ENCODE results near the gene CDYL. TPM values are rescaled to one million over a fixed set of nuclear protein-coding genes. Genes with fewer than 3 reads are reported as not detected.

CDYL gene
- total RNA-seq, 2 experiments from 2014 or later: 40.8 to 43.4 TPM

DNA sequence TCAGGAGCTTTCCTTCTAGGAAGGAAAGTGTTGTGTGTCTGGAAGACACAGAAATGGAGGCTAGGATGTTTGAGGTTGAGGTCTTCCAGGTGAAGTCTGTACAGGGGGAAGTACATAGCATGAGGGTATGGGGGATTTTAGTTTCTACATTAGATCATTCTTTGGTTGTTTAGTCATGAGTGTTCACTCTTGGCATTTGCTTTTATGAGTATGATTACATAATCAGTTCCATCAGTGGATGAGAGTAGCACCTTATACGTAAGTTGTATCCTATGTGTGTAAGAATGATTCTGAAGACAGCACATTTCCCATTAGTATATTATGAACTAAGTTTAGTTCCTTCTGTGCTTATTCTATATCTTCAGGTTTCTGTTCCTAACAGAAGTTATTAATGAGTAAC, 1.9 kb downstream of the CDYL start:
- CTCF ChIA-PET: interaction anchor here (1.1 to 1.4 kb wide), 4 partner anchors 9 to 252 kb away, joined by 3 to 5 read pairs (median 4); no protein-coding TSS in a partner anchor
- peaks cover 2% of the 10 kb centered on the region for H3K9me3 Mint-ChIP-seq (ENCODE audit: low read depth)

DNA sequence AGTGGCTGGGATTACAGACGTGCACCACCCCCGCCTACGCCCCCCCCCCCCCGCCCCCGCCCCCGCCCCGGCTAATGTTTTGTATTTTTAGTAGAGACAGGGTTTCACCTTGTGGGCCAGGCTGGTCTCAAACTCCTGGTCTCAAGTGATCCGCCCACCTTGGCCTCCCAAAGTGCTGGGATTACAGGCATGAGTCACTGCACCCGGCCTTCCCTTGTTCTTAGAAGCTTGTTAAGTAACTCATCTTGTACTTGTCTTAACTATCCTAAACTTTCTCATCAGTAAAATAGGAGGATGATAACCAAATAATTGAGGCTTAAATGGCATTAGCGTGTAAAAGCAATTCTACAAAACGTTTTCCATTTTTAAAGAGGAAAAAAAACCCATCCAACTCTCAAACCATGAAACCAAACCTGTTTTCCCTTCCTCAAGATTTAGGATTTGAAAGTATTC, 4.2 kb downstream of the CDYL start:
- ATAC-seq: no peak
- peaks cover 42% of the 10 kb centered on the region for H3K4me1 Mint-ChIP-seq
- peaks cover 6% of the 10 kb centered on the region for H3K9me3 Mint-ChIP-seq (ENCODE audit: low read depth)
- H3K4me3 Mint-ChIP-seq: no peak overlapping the region
- H3K36me3 Mint-ChIP-seq: peaks cover 29% of the 10 kb centered on the region
- no peaks in the 10 kb centered on the region for H3K27me3 Mint-ChIP-seq
- CTCF ChIA-PET: interaction anchor here (1.7 kb wide), 1 partner anchor 10 kb away, joined by 4 read pairs; no protein-coding TSS in a partner anchor
- H3K27ac Mint-ChIP-seq: no peak overlapping the region
- no peak for DNase-seq

More for the DNA sequence above, 1.9 kb downstream of the CDYL start:
- H3K36me3 Mint-ChIP-seq: peaks cover 19% of the 10 kb centered on the region
- H3K4me1 Mint-ChIP-seq: peaks cover 49% of the 10 kb centered on the region
- ATAC-seq (no peak), DNase-seq (no peak)
- no peak overlapping the region for H3K27ac Mint-ChIP-seq
- peaks cover 19% of the 10 kb centered on the region for H3K27me3 Mint-ChIP-seq
- peak overlapping the region; percentile 82 for H3K4me3 Mint-ChIP-seq

DNA sequence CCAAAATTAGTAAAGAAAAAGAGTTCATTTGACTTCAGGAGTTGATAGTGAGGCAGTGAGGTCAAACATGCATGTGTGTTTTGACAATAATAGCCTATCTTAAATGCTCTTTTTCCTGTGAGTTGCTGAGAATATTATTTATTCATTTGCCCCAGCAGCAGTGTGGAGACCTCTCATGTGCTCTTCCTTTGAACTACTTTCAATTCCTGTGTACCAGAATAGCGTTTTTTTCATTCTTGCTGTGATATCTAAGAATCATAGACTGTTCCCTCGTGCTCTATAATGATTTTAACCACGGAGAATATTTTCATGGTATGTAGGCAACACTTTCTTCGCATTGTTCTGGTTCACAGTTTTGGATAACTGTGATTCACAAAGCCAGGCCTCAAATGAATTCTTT, 5.2 kb downstream of the CDYL start:
- H3K4me1 Mint-ChIP-seq: peaks cover 42% of the 10 kb centered on the region
- H3K4me3 Mint-ChIP-seq: no peak overlapping the region
- no peak overlapping the region for H3K27ac Mint-ChIP-seq
- no peaks in the 10 kb centered on the region for H3K27me3 Mint-ChIP-seq
- CTCF ChIA-PET: no interaction called here
- no peak for ATAC-seq
- H3K36me3 Mint-ChIP-seq: peaks cover 31% of the 10 kb centered on the region
- peaks cover 6% of the 10 kb centered on the region for H3K9me3 Mint-ChIP-seq (ENCODE audit: low read depth)
- no peak for DNase-seq

DNA sequence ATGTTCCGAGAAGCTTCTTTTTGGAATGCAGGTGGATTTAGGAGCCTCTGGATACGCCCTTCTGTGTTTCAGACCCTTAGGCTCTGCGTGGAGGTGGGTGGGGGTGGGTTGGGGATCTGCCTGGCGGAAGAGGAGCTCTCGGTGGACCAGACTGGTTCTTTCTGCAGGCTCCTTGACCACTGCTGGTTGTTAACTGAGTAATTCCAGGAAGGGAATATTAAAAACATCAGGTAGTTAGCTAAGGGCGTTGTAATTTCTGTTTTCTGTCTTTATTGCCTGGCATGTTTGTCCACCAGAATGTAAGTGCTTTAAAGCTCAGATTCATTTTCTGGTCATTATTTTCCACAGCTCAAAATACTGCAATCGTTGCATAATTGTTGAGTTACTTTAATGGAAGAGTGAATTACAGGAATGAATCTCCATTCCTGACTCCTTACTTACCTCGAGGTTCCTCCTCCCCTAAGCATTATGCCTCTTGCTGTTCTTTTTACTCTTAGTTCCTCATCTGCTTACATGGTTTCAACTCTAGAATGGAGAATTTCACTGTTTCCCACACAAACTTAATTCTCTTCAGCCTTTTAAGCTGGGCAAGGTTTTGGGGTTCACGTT, 5.9 kb downstream of the CDYL start:
- Mint-ChIP-seq H3K4me3 (no peak overlapping the region), H3K4me1 (peaks cover 42% of the 10 kb centered on the region), H3K36me3 (peaks cover 31% of the 10 kb centered on the region), H3K27me3 (no peaks in the 10 kb centered on the region), H3K9me3 (ENCODE audit: low read depth) (peaks cover 6% of the 10 kb centered on the region), H3K27ac (no peak overlapping the region)
- CTCF ChIA-PET: interaction anchor here (0.5 kb wide), 1 partner anchor 722 kb away, joined by 3 read pairs; no protein-coding TSS in a partner anchor
- no peak for ATAC-seq
- no peak for DNase-seq

DNA sequence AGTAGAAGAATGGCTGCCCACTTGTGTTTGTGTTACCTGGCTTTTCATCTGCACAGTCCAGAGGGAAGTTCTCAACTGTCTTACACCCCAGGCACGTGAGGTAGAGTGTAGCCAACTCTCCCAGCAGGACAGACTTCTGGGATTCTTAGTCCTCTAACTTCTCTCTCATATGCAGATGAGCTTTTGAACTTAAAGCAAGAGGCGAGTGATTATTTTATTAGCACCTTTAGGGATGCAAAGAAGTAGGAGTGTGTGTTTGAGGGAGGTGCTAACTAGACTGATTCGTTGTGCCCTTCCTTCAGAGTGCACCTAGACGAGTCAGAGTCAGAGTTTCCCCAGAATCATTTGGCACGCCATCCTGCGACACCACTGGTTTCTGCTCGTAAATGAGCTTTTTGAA, 10.8 kb downstream of the CDYL start:
- Mint-ChIP-seq H3K4me1 (peaks cover 32% of the 10 kb centered on the region), H3K36me3 (peaks cover 23% of the 10 kb centered on the region), H3K9me3 (ENCODE audit: low read depth) (peaks cover 4% of the 10 kb centered on the region), H3K27me3 (no peaks in the 10 kb centered on the region), H3K27ac (no peak overlapping the region), H3K4me3 (no peak overlapping the region)
- DNase-seq (no peak), ATAC-seq (no peak)
- CTCF ChIA-PET: interaction anchor here (0.9 kb wide), 1 partner anchor 9 kb away, joined by 5 read pairs; no protein-coding TSS in a partner anchor

DNA sequence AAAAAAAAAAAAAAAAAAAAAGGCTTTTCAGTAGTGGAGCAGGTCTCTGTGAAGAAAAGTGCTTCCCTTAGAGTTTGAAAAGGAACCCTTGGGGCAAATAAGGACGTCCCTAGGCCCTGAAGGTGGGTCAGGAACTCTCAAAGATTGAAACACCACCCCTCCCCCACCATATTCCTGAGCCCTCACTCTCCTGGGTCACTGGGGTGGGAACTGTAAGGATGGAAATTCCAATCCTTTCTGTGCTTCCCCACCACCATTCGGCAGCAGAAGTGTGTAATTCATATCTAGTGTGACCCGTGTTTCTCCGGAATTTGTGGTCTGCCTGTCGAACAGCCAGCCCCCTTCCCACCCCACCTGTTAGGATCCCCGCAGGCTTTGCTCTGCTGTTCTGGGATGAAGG, 12.3 kb downstream of the CDYL start:
- DNase-seq (no peak), ATAC-seq (no peak)
- H3K27me3 Mint-ChIP-seq: no peaks in the 10 kb centered on the region
- CTCF ChIA-PET: interaction anchor here (1.3 kb wide), 1 partner anchor 11 kb away, joined by 4 read pairs; no protein-coding TSS in a partner anchor
- H3K4me3 Mint-ChIP-seq: no peak overlapping the region
- peaks cover 28% of the 10 kb centered on the region for H3K4me1 Mint-ChIP-seq
- no peak overlapping the region for H3K27ac Mint-ChIP-seq
- H3K36me3 Mint-ChIP-seq: peaks cover 15% of the 10 kb centered on the region
- H3K9me3 Mint-ChIP-seq (ENCODE audit: low read depth): peaks cover 4% of the 10 kb centered on the region

DNA sequence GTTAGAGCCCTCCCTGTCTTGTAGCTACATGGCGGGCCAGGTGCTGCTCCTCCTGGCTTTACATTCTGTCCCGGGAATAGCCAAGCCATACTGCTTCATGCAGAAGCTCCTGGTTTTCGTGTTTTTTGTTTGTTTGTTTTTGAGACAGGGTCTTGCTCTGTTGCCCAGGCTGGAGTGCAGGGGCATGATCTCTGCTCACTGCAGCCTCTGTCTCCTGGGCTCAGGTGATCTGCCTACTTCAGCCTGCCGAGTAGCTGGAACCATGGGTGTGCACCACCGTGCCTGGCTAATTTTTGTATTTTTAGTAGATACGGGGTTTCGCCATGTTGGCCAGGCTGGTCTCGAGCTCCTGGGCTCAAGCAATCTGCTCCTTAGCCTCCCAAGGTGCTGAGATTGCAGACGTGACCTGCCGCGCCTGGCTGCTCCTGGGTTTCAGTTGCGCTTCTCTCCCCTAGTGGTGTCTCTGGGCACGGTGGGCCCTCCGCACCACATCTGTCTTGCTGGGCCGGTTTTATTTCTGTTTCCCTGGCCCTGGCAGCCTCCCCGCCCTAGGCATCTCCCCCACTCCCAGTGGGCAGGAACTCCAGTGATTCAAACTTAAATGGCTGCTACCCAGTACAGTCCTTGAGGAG, 12.9 kb downstream of the CDYL start:
- no peaks in the 10 kb centered on the region for H3K27me3 Mint-ChIP-seq
- CTCF ChIA-PET: interaction anchor here (1.3 to 1.4 kb wide), 2 partner anchors 9 to 10 kb away, joined by 4 read pairs; no protein-coding TSS in a partner anchor
- ATAC-seq (no peak), DNase-seq (no peak)
- H3K9me3 Mint-ChIP-seq (ENCODE audit: low read depth): no peaks in the 10 kb centered on the region
- no peak overlapping the region for H3K4me3 Mint-ChIP-seq
- peaks cover 28% of the 10 kb centered on the region for H3K4me1 Mint-ChIP-seq
- H3K36me3 Mint-ChIP-seq: peaks cover 10% of the 10 kb centered on the region
- H3K27ac Mint-ChIP-seq: no peak overlapping the region

DNA sequence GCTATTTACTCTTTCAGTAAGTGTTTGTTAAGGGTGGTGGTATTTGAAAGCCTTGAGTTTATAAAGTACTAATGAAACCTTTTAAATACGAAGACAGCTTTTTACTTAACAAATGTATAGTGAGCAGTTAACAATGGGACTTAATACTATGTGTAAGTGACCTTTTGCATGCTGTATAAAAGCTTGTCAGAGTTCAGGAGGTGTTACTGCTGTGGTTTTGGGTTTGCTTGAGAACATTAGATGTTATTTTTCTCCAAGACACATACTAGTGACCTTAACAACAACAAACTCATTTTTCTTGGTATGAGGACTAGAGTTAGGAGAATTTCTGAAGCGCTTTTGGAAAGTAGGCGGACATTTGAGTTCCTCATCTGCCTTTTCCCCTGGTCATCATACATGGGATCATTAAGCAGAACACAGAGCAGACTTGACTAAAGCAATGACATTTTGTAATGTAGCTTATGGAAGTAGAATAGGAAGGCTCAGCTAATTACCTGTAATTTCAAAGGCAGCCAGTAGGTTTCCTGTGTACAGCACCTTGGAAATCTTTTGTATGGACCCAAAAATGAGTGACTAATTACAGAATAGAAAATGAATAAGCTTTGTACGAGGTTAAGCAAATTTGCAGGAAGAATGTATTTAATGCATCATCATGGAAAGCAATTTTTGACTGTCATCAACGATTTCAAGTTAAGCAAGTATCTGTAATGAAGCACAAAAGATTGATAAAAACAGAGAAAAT, 14.1 kb downstream of the CDYL start:
- Mint-ChIP-seq H3K27ac (no peak overlapping the region), H3K9me3 (ENCODE audit: low read depth) (no peaks in the 10 kb centered on the region), H3K4me3 (no peak overlapping the region), H3K36me3 (peaks cover 8% of the 10 kb centered on the region), H3K27me3 (no peaks in the 10 kb centered on the region), H3K4me1 (peaks cover 26% of the 10 kb centered on the region)
- CTCF ChIA-PET: interaction anchor here (0.9 to 1.4 kb wide), 2 partner anchors 10 to 38 kb away, joined by 3 to 4 read pairs; no protein-coding TSS in a partner anchor
- no peak for DNase-seq
- ATAC-seq: peak; percentile 23

DNA sequence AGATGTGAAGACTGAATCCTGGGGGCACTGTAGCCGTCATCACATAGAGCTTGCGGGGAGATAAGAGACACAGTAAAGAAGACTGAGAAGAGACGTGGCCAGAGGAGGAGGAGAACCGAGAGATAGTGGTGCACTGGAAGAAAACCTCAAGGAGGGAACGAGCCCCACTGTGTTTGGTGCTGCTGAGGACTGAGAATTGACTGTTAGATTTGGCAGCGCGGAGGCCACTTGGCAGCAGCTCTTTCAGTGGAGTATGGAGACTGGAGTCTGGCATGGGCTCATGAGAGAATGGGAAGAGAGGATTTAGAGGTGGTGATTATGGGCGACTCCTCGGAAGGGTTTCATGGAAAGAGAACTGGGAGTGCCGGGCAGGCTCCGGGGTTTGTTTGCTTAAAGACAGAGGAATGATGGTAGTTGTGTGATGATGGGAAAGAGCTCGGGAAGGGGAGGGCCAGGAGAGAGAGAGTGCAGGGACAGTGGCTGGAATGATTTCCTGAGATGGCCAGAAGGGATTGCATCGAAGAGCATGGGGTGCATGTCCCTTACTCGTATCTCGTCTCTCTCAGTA, 18.0 kb downstream of the CDYL start:
- Mint-ChIP-seq H3K27me3 (no peaks in the 10 kb centered on the region), H3K36me3 (peaks cover 12% of the 10 kb centered on the region), H3K9me3 (ENCODE audit: low read depth) (no peaks in the 10 kb centered on the region), H3K27ac (no peak overlapping the region), H3K4me3 (no peak overlapping the region), H3K4me1 (peaks cover 35% of the 10 kb centered on the region)
- DNase-seq: no peak
- CTCF ChIA-PET: no interaction called here
- no peak for ATAC-seq

DNA sequence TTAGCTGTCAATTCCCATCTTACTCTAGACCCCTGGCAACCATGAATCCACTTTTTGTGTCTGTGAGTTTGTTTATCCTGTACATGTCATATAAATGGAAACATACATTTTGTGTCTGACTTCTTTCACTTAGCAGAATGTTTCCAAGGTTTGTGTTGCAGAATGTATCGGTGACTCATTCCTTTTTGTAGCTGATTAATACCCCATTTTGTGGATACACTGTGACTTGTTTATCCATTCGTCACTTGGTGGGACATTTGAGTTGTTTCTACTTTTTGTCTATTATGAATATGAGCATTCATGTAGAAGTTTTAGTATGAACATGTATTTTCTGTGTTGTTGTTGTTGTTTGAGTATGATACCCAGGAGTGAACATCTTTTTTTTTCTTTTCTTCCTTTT, 21.4 kb downstream of the CDYL start:
- CTCF ChIA-PET: no interaction called here
- DNase-seq (no peak), ATAC-seq (no peak)
- peaks cover 2% of the 10 kb centered on the region for H3K9me3 Mint-ChIP-seq (ENCODE audit: low read depth)
- H3K27me3 Mint-ChIP-seq: no peaks in the 10 kb centered on the region
- H3K4me3 Mint-ChIP-seq: no peak overlapping the region
- peaks cover 16% of the 10 kb centered on the region for H3K36me3 Mint-ChIP-seq
- H3K4me1 Mint-ChIP-seq: peaks cover 36% of the 10 kb centered on the region
- H3K27ac Mint-ChIP-seq: no peak overlapping the region

DNA sequence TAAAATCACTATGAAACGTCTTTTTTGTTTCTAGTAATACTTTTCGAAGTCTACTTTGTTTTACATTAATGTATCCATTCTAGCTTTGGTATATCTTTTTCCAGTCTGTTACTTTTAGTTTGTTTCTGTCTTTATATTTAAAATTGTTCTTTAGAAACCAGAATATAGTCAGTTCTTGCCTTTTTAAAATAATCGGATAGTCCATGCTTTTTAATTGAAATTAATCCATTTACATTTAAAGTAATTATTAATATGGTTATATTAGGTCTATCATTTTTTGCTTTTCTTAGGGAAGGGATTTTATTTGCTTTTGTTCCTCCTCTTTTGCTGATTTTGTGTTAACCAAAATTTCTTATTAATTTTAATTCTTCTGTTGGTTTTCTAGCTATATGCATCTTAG, 23.7 kb downstream of the CDYL start:
- peaks cover 49% of the 10 kb centered on the region for H3K4me1 Mint-ChIP-seq
- H3K27ac Mint-ChIP-seq: no peak overlapping the region
- CTCF ChIA-PET: interaction anchor here (1.8 kb wide), 1 partner anchor 11 kb away, joined by 4 read pairs; no protein-coding TSS in a partner anchor
- no peaks in the 10 kb centered on the region for H3K27me3 Mint-ChIP-seq
- H3K9me3 Mint-ChIP-seq (ENCODE audit: low read depth): peaks cover 2% of the 10 kb centered on the region
- peaks cover 16% of the 10 kb centered on the region for H3K36me3 Mint-ChIP-seq
- H3K4me3 Mint-ChIP-seq: no peak overlapping the region
- ATAC-seq: no peak
- no peak for DNase-seq

DNA sequence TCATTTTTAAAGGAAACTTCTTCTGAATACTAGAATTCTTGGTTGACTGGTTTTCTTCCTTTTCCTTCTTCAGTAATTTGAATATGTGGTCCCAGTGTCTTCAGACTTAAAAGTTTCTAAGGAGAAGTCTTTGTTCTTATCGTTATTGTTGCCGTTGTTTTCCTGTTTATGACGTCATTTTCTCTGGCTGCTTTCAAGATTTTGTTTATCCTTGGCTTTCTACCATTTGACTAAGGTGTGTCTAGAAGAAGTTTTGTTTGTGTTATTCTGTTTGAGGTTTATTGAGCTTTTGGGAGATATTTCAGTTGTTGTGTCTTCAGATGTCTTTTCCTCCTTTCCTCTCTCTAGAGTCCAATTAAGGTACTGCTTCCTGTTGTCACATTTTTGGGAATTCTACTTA, 24.5 kb downstream of the CDYL start:
- peaks cover 14% of the 10 kb centered on the region for H3K36me3 Mint-ChIP-seq
- no peaks in the 10 kb centered on the region for H3K27me3 Mint-ChIP-seq
- peaks cover 2% of the 10 kb centered on the region for H3K9me3 Mint-ChIP-seq (ENCODE audit: low read depth)
- peaks cover 49% of the 10 kb centered on the region for H3K4me1 Mint-ChIP-seq
- CTCF ChIA-PET: no interaction called here
- no peak overlapping the region for H3K4me3 Mint-ChIP-seq
- H3K27ac Mint-ChIP-seq: no peak overlapping the region
- DNase-seq (no peak), ATAC-seq (no peak)

DNA sequence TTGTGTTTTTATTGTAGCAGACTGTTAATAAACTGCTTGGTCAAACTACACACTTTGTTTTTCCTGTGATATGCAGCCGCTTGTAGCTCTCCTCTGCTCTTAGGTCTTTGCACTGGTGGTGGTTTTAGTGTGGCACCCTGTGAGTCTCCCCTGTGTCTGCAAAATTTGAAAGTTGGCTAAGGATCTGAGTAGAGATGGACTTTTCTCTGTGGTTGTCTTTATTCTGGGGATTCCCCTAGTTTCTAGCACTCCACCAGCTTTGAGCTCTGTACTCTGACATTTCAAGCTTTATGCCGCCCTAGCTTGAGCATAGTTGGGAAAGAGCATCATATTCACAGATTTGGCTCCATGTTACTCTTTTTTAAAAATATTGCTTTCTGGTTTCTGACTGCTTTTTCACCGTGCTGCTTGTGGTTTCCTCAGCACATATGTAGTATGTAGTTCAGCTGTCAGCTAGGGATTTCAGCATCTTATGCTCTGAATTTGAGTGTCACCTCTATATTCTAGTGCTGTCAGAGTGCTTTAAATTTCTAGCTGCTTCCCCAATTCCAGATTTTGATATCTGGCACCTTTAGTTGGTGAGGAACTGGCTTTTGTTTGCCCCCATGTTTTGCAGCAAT, 25.4 kb downstream of the CDYL start:
- DNase-seq: no peak
- H3K36me3 Mint-ChIP-seq: peaks cover 14% of the 10 kb centered on the region
- H3K9me3 Mint-ChIP-seq (ENCODE audit: low read depth): peaks cover 2% of the 10 kb centered on the region
- no peaks in the 10 kb centered on the region for H3K27me3 Mint-ChIP-seq
- H3K4me1 Mint-ChIP-seq: peaks cover 56% of the 10 kb centered on the region
- H3K4me3 Mint-ChIP-seq: no peak overlapping the region
- peak overlapping the region; percentile 23 for H3K27ac Mint-ChIP-seq
- peak; percentile 63 for ATAC-seq
- CTCF ChIA-PET: interaction anchor here (1.0 to 1.1 kb wide), 2 partner anchors 24 to 134 kb away, joined by 3 to 4 read pairs; no protein-coding TSS in a partner anchor

Measured in activated CD8-positive, alpha-beta memory T cell treated with anti-CD3 and anti-CD28 coated beads, Interleukin-2, amount 10 ng/mL, durations not matched to agents 7 days and 5 days (primary cell).